ENCODE data around the gene JAK2.
"Not testable (repeated sequence)": the region's sequence is repeated elsewhere in the genome, so short reads cannot be mapped to it uniquely, and the experiment has no call there.

The JAK2 gene

GRCh38 chr9:4980086-4980727, 4.9 kb upstream of the JAK2 start:
- no peak for DNase-seq

GRCh38 chr9:4982721-4983482, 2.2 kb upstream of the JAK2 start:
- no peak for DNase-seq

DNA sequence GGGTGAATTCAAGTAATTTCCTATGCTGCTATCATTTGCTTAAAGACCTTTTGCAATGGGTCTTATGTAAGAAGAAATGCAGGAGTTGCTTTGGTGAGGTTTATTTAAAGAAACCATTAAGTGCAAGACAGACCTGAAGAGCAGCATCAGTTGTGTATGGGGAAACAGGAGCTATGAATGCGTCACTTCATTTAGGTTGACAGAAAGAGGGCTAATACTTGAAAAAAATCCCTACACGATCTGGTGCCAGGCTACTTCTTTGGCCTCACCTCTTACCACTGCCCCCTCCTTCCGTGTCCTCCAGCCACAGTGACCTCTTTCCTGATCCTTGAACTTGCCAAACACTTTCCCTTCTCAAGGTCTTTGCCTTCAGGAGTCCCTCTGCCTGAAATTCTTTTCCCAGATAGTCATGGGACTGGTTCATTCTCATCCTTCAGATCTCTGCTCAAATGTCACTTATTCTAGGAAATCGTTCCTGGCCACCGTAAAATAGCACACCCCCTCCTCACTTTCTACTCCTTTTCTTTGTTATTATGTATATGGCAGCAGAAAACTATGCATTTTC, 1.4 kb upstream of the JAK2 start:
- peak in 1 of 56 donors; percentile 8 for DNase-seq

- DNase-seq: peak in 14 of 56 donors; percentile 38 to 79 (median 60)
Measured at GRCh38 chr9:4984171-4984620, 876 bp upstream of the JAK2 start.

- peak in 32 of 56 donors; percentile 2 to 70 (median 14) for DNase-seq
Measured at GRCh38 chr9:4985386-4986266, 554 bp downstream of the JAK2 start.

DNA sequence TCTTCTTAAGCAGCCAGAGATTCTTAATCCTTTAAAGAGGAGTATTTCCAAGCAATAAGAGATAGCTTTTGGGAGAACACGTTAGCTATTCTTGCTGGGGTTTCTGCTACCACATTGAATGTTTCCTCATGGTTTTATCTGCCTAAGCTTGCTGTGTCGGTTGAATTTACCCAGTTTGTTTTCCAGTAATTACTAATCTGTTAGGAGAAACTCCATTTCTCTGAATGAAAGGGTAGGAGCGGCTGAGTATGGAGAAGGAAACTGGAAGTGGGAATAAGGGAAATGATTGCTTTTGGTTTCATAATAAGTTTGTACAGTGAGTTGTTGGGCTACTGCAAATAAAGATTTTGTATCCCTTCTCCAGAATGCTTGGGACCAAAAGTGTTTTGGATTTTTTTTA, 1.2 kb downstream of the JAK2 start:
- DNase-seq: no peak

GRCh38 chr9:4986783-4987182, 1.7 kb downstream of the JAK2 start:
- no peak for DNase-seq

GRCh38 chr9:4987961-4988421, 2.9 kb downstream of the JAK2 start:
- DNase-seq: peak in 26 of 56 donors; percentile 1 to 48 (median 6)

DNA sequence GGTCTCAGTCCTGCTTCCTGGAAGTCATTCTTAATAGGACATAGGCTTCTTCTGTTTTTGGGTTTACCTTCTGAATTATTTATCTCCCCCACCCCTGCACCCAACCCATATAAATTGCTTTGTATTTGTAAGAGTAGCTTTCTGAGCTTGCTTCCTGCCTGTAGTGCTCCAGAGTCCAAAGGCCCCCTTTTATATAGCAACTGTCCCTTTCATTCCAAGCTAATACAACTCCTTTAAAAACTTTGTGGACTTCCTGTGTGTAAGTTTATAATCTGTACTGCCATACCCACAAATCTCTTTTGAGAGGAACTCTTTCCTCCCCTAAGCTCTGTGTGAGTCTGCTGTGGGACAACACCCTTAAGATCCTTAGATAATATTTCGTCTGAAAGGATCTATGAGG, 7.8 kb downstream of the JAK2 start:
- DNase-seq: no peak

- peak in 2 of 56 donors; percentile 7 to 15 for DNase-seq
Measured at GRCh38 chr9:4994166-4994890, 9.3 kb downstream of the JAK2 start.

GRCh38 chr9:4997196-4997595, 12.1 kb downstream of the JAK2 start:
- DNase-seq: no peak

DNA sequence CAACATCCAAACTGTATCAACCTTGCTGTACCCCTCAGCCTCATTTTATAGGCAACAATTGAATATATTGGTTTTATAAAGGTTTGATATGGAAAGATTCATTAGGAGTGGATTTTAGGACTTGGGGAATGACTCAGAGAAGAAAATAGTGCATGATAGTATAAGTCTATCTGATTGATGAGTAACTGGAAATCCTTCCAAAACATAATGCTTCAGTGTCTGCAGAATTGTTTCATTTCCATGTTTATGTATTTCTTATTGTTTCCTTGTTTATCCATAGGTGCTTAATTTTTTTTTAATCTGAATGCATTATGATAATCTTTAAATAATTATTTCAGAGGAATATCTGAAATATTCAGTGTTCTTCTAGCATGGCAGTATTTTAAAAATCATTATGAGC, 12.6 kb downstream of the JAK2 start:
- DNase-seq: no peak

GRCh38 chr9:5002811-5003210, 17.7 kb downstream of the JAK2 start:
- DNase-seq: no peak

- no peak for DNase-seq
Measured at GRCh38 chr9:5004481-5004880, 19.4 kb downstream of the JAK2 start.

DNA sequence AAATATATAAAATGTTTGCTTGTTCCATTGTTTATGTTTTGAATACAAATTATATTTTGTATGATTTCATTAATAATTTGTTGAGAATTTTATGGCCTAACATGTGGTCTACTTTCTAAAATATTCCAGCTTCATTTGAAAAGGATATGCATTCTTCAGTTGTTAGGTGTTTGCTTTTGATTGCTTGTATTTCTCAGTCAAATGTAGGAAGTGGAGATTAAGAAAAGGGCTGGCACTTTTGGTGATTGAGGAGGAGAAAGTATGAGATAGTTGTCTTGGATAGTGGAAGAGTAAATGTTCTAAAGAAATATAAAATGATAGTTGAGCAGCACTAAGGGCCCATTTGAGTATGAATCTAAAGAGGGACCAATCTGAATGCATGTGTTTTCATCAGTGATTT, 23.1 kb downstream of the JAK2 start:
- DNase-seq: no peak

- DNase-seq: no peak
Measured at GRCh38 chr9:5013374-5013773, 28.3 kb downstream of the JAK2 start.

DNA sequence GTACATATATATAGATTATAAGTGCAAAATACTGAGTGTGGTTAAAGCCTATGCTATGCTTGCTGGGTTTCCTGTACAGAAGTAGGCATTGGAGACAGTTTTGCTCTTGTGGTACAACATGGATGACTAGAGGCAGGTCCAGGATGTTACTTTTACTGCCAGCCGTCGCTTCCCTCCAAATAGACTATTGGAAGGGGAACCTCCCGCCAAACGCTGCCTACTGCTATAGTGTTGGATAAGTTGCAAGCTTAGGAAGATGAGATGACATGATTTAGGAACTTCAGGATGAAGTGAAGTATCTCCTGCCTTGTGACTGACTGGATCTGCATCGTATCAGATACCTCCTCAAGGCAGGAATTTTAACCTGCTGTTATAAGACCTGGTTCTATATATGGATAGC, 30.9 kb downstream of the JAK2 start:
- DNase-seq: no peak

DNA sequence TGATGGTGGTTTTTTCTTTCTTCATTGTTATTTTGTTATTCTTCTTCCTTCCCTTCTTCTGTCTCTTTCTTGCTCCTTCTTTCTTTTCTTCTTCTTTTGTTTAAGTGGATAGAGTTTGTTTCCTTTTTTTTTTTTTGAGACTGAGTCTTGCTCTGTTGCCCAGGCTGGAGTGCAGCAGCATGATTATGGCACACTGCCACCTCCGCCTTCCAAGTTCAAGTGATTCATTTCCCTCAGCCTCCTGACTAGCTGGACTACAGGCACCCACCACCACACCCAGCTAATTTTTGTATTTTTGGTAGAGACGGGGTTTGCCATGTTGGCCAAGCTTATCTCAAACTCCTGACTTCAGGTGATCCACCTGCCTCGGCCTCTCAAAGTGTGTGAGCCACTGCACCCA, 40.3 kb downstream of the JAK2 start:
- DNase-seq: no peak

DNA sequence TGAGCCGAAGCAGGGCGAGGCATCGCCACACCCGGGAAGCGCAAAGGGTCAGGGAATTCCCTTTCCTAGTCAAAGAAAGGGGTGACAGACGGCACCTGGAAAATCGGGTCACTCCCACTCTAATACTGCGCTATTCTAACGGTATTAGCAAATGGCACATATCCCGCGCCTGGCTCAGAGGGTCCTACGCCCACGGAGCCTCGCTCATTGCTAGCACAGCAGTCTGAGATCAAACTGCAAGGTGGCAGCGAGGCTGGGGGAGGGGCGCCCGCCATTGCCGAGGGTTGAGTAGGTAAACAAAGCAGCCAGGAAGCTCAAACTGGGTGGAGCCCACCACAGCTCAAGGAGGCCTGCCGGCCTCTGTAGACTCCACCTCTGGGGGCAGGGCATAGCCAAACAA, 46.9 kb downstream of the JAK2 start:
- not testable (repeated sequence) for DNase-seq

GRCh38 chr9:5040730-5041389, 55.8 kb downstream of the JAK2 start:
- no peak for DNase-seq
